Bronchial epithelial cell (primary cell): Measurements from ENCODE around the gene NID2. TPM values are rescaled to one million over a fixed set of nuclear protein-coding genes. Genes with fewer than 3 reads are reported as not detected.

ENCODE experiments used
- DNase-seq: peaks from one replicate; pipeline ENCODE4 v3.0.0-alpha.2; 2010; ENCODE audit warnings: low read depth
- FAIRE-seq: peaks from 2 replicates; lab custom pipeline; 2011; peaks lifted over from hg19 to GRCh38; lab: Jason Lieb, UNC
- H3K27me3 ChIP-seq: 2 replicates; pipeline ENCODE4 v1.5.1; 2011; ENCODE audit warnings: low read length; ENCODE audit not compliant: control insufficient read depth, insufficient read depth
- H3K36me3 ChIP-seq: 2 replicates; pipeline ENCODE4 v1.5.1; 2011; ENCODE audit warnings: low read length; ENCODE audit not compliant: control insufficient read depth, insufficient read depth
- H3K4me3 ChIP-seq: 2 replicates; pipeline ENCODE4 v1.5.1; 2011; ENCODE audit warnings: mild to moderate bottlenecking, low read depth, low read length, control low read depth
- total RNA-seq: library from RNA; depleted of rRNA; stranded (reverse); fragments of >200 nt; gene quantifications from 2 replicates; pipeline ENCODE4 v1.2.1, GENCODE V29; 2014
- TF ChIP-seq, protein P1 (sequence below): IDR thresholded peaks from 2 replicates; pipeline ENCODE4 v1.5.1; 2011; ENCODE audit warnings: mild to moderate bottlenecking, moderate library complexity, low read length, control low read depth, inconsistent platforms; ENCODE audit not compliant: insufficient read depth, severe bottlenecking

Gene NID2
- total RNA-seq, 1 donor from 2014 or later = 3.9 TPM

DNA sequence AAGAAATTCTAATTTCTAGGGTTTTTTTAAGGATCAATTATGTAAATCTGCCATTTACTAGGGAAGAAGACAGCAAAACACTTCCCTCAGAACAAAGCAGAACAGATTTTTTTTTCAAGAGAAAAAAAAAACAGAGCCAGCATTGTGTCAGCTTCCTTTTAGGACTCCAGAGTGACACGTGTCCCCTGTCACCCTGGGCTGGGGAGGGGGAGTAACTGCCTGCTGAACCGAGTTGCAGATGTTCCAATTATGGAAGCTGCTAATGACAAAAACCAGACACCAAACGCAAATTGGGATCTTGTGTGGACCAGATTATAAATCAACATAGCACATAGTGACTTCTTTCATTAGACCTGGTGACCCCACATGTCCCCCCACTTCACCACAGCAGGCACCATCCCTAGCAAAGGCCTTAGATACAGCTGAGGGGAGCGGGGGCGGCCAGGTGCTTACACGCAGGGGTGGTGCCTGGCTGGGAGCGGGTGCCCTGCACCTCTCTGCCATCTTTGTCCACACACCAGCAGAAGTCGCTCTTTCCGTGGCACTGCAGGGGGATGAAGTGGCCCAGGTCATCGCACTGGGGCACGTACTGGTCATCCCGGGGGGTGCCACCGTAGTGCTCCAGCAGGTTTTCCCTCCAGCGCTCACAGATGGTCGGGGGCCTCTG, 54.1 kb downstream of the NID2 start:
- Histone ChIP-seq H3K36me3 (no peaks in the 10 kb centered on the region), H3K4me3 (no peak overlapping the region), H3K27me3 (no peaks in the 10 kb centered on the region)
- FAIRE-seq (no peak), DNase-seq (no peak)
- TF ChIP-seq, protein P1, sequence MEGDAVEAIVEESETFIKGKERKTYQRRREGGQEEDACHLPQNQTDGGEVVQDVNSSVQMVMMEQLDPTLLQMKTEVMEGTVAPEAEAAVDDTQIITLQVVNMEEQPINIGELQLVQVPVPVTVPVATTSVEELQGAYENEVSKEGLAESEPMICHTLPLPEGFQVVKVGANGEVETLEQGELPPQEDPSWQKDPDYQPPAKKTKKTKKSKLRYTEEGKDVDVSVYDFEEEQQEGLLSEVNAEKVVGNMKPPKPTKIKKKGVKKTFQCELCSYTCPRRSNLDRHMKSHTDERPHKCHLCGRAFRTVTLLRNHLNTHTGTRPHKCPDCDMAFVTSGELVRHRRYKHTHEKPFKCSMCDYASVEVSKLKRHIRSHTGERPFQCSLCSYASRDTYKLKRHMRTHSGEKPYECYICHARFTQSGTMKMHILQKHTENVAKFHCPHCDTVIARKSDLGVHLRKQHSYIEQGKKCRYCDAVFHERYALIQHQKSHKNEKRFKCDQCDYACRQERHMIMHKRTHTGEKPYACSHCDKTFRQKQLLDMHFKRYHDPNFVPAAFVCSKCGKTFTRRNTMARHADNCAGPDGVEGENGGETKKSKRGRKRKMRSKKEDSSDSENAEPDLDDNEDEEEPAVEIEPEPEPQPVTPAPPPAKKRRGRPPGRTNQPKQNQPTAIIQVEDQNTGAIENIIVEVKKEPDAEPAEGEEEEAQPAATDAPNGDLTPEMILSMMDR = no peak

DNA sequence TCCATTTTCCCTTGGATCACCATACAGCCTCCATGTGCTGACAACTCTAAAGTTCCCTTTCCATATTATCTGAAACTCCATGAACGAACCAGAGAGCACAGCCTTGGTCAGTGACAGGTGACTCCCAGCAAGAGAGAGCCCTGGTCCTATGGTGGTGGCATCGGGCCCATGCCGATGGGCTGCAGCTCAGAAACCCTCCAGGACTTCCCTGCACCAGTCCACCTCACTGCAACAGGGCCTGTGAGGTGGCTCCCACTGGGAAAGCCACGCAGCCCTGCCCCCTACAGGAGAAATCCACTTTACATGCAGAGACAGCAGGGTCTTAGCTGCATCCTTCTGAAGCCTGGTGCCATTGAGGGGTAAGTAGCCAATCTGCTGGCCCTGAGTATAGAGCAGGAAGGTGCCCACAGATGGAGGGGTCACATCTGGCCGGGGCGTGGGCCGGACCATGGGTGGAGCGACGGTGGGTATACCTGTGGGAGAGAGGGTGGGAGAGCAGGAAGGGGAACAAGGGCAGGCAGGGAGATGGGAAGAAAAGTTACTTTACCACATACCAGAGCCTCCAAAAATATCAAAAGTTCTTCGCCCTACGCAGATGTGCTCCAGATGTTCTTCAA, 54.8 kb downstream of the NID2 start:
- Histone ChIP-seq H3K4me3 (no peak overlapping the region), H3K36me3 (no peaks in the 10 kb centered on the region), H3K27me3 (no peaks in the 10 kb centered on the region)
- TF ChIP-seq, protein P1 = peak; percentile 36
- no peak for FAIRE-seq
- no peak for DNase-seq

DNA sequence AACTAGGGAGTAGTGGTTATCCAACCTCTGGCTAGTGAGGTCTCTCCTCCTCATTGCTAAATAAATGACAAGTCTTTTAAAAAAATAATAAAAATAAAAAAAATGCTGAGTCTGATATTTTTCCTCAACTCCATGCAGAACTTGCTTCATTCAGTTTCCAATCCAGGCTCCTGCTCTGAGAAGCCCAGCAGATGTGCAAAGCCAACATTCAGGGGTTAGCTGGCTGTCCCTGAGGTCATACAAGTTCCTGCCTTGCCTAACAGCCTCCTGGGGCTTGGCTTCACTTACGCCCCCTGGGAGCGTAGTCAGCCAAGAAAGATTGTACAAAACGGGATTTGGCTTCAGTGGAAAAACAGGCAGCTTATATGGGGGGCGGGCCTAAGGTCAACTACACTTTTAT, 56.2 kb downstream of the NID2 start:
- TF ChIP-seq, protein P1 = no peak
- no peak for FAIRE-seq
- no peak for DNase-seq

DNA sequence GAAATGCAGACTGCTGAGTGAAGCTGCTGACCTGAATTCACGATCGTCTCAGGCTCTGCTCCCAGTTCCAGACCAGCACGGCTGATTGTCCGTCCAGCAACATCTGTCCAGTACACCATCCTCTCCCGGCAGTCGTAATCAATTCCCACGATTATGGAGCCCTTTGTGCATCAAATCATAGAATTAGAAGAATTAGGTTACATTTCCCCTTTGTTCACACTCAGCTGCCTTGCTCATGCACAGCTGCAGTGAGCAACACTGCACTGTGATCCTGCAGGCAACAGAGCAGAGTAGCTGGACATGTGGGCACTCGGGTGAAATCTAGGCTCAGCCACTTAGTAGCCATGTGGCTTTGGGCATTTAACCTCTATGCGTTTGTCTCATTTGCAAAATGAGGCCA, 57.3 kb downstream of the NID2 start:
- DNase-seq (no peak), FAIRE-seq (peak; percentile 23)
- H3K27me3 ChIP-seq = no peaks in the 10 kb centered on the region
- TF ChIP-seq, protein P1 = no peak
- no peaks in the 10 kb centered on the region for H3K36me3 ChIP-seq
- no peak overlapping the region for H3K4me3 ChIP-seq

More for the DNA sequence above, 56.2 kb downstream of the NID2 start:
- no peaks in the 10 kb centered on the region for H3K27me3 ChIP-seq
- no peak overlapping the region for H3K4me3 ChIP-seq
- no peaks in the 10 kb centered on the region for H3K36me3 ChIP-seq

DNA sequence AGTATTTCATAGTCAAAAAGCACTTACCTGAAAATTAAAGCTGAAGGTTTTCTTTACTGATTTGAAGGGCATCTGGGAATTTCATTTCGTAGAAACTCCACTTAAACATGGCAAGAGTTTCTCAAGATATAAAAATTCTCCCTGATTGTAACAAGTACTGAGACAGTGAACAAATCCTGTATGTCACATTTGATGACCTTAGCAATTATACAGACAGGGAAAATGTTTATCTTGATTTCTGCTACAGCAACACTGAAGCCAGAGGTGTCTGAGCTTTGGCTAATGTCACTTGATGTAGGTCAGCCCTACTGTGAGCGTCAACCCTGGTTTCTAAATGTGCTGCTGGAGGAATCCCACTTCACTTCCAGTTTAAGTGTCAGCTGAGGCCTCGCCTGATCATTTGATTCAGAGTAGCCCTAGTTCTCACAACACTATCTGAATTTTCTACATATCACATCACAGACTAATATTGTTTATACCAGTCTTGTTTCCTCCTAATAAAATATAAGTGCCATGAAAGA, 58.6 kb downstream of the NID2 start:
- no peaks in the 10 kb centered on the region for H3K27me3 ChIP-seq
- DNase-seq (no peak), FAIRE-seq (no peak)
- no peak overlapping the region for H3K4me3 ChIP-seq
- TF ChIP-seq, protein P1 = no peak
- H3K36me3 ChIP-seq = peaks cover 2% of the 10 kb centered on the region
